NCI-H1105 treated with DMSO at 0.1 percent for 48 hours (cell line): ENCODE measurements around the gene KCNH4.
"Not testable (repeated sequence)": the region's sequence is repeated elsewhere in the genome, so short reads cannot be mapped to it uniquely, and the experiment has no call there.

ENCODE experiments used
- DNase-seq: peaks from one replicate; lab custom pipeline; 2025; lab: John Stamatoyannopoulos, UW

The KCNH4 gene

DNA sequence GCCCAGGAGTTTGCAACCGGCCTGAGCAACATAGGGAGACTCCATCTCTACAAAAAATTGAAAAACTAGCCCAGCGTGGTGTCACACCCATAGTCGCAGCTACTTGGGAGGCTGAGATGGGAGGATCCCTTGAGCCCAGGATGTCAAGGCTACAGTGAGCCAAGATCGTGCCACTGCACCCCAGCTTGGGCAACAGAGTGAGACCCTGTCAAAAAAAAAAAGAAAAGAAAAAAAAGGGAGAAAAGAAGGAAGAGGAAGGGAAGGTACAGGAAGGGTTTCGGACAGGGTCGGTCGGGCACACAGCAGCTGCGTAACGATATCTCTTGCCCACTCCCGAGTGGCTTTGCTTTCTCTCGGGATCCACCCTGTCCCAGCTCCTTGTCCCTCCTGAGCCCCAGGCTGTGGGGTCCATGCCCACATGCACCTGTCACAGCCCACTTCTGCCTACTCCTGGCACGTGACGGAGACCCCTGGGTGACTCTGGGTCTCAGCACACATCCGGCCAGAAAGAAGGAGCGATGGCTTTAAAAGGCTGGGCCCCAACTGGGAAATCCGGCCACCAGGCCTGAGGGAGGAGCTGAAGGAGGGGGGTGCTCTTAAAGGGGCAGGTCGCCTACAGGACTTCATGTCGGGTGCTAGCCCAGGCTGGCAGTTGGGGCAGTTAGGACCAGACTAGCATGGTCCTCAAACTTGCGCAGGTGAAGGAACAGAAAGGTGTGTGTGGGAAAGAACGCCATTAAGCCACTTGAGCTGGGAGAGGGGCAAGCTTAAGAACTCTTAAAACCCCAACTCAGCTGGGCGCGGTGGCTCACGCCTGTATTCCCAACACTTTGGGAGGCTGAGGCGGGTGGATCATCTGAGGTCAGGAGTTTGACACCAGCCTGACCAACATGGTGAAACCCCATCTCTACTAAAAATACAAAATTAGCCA, 13.3 kb upstream of the KCNH4 start, which contains the start of gene GHDC:
Gene GHDC, minus strand, starts transcription at position 526 of the 931 bp plus-strand sequence. CDS start 913 bp downstream, outside the sequence.
- peak; percentile 53 for DNase-seq

- DNase-seq: no peak
Observed at GRCh38 chr17:42193216-42193968, 12.4 kb upstream of the KCNH4 start.

DNA sequence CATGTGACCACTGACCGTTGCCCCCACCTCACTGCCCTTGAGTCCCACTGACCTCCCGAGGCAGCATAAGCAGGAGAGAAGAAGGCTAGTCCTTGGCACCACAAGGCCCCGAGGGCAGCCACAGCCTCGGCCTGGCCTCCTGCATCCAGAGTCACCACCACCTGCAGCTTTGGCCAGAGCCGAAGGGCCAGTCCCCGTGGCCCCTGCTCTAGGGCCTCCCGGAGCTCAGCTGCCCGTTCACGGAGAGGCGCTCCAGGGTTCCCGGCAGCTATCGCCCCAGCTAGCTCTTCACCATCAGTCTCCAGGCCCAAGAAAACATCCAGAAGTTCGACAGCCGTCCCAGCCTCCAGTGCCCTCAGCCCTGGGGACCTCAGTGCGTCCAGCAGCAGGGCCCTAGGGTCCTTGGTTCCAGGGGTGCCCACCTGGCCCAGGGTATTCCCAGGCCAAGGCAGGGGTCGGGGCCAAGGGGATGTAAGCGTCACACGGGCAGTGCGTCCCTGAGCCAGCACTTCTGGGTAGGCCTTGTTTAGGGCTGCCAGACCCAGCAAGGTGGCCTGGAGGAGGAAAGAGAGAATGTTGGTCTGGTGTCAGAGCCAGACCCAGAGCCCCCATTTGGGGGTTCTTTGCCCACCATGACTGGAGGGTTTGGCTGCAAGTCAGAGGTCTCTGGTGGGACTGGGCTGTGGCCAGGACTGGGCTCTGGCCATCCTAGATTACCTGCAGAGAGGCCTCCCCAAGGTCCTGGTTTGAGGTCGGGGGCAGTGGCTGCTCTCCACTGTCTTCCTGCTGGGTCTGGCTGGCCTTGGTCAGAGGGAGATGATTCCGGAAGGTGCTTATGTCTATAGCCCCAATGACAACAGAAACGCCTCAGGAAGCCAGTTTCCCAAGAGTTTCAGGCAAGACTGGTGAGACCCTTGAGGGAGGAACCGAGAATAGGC, 11.5 kb upstream of the KCNH4 start:
- DNase-seq: no peak

DNA sequence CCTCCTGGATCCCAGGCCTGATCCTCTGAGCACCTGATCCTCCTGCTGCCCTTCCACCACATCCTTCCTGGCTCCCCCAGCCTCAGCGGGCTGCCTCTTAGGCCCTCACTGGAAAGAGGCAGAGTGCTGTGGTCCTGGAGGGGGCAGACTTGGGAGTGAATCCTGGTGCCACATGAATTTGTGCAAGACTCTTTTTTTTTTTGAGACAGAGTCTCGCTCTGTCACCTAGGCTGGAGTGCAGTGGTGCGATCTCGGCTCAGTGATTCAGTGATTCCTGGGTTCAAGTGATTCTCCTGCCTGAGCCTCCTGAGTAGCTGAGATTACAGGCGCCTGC, 10.3 kb upstream of the KCNH4 start:
- DNase-seq: no peak

GRCh38 chr17:42190491-42191274, 9.7 kb upstream of the KCNH4 start:
- DNase-seq: no peak

DNA sequence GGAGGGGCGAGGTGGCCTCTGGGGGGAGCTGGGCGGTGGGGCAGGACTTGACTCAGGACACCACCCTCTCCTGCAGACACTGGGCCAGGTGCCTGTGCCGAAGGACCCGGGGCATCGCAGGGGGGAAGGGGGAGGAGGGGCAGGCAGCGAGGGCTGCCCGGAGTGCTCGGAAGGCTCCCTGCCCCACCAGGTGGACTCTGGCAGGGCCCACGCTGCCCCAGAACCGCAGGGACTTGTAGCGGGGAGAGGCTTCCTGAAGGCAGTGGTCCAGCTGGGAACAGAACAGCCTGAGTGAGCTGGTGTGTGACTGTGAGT, 8.7 kb upstream of the KCNH4 start:
- no peak for DNase-seq

DNA sequence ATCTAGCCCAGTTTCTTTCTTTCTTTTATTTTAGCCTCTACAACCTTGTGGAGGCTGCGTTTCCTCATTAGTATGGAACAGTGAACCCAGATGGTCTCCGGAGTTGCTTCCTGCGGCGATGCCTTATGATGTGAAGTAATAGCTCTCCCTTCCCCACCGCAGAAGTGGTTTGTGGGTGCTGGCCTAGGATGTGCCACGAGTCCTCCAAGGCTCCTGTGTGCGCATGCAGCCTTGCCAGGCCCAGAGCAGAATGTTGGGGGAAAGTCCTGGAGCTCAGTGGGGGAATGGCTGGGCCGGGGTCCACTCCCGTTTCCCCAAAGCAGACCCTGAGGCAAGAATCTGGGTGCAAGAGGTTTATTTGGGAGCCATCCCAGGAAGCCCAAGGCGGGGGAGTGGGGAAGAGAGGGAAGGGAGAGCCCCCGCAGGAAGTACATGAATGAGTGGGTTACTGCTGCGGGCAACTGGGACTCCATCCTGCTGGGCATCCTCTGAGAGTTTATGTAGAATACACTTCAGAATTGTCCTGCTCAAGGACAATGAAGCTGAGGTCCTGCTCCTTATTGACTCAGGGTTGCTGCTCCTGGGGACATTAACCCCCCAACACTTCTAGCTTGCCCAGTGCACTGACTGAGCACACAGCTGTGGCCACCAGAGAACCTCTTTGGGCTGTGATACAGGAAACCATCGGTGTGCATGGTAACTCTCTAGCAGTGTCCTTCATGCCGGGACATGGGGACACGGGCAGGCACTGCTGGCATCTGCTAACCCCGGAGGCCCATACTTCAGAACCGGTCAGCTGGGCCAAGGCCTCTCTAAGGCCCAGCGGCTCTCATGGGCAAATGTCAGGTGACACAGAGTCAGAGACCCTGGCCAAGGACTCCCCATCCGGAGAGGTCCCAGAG, 8.1 kb upstream of the KCNH4 start:
- no peak for DNase-seq

GRCh38 chr17:42187833-42188232, 6.9 kb upstream of the KCNH4 start:
- no peak for DNase-seq

- DNase-seq: not testable (repeated sequence)
Observed at GRCh38 chr17:42186191-42186590, 5.2 kb upstream of the KCNH4 start.

DNA sequence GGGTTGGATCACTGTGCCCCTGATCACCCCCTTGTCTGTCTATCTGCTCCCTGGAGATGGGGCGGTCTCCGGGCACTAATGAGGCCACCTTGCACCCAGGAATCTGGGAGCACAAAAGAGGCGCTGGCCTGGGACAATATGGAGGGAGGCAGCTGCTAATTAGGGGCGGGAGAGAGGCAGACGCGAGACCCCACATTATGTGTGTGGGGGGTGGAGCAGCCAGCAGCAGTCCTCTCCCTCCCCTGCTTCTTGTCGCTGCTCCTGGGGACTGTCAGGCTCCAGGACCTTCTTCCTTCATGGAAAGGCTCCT, 4.6 kb upstream of the KCNH4 start:
- no peak for DNase-seq

DNA sequence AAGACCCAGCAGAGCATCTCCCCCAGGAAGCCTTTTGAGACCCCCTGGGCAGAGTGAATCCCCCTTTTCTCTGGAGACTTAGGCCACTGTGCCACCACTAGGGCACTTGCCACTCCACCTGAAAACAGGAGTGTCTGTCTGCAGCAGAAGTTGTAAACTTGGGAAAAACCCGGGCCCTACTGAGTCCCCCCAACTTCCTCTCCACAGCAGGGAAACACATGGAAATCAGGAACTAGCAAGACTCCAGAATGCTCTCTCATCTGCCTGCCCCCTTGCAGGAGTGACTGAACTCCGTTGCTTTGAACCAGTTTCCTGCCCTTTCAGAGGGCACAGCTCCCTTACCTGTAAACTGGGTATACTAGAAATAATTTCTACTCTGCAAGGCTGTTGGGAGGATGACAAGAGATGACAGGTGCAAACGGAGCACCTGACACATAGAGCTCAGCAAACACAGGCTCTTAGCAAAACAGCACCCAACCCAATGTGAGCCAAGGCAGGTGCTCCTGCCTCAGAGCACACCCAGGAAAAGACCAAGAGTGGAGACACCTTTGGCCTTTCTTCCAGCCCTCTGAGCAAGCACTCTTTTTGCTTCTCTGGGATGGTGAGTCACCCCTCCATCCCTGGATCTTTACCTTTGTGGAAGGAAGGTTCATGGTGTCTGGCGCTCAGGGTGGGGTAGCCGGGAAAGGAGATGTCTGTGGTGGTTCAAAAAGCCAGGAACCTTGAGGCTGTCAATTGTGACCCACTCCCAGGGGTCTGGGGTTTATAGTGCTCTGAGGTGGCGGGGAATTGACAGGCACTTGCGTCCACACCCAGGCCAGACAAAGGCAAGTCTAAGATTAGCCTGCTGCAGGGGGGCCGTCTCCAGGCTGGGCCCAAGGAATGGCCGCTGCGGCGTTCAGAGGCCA, 4.0 kb upstream of the KCNH4 start, which contains the start of gene HCRT:
Gene HCRT, minus strand, starts transcription at position 740 of the 908 bp plus-strand sequence. Its CDS starts 87 bp downstream, at position 653.
- DNase-seq: peak; percentile 9

DNA sequence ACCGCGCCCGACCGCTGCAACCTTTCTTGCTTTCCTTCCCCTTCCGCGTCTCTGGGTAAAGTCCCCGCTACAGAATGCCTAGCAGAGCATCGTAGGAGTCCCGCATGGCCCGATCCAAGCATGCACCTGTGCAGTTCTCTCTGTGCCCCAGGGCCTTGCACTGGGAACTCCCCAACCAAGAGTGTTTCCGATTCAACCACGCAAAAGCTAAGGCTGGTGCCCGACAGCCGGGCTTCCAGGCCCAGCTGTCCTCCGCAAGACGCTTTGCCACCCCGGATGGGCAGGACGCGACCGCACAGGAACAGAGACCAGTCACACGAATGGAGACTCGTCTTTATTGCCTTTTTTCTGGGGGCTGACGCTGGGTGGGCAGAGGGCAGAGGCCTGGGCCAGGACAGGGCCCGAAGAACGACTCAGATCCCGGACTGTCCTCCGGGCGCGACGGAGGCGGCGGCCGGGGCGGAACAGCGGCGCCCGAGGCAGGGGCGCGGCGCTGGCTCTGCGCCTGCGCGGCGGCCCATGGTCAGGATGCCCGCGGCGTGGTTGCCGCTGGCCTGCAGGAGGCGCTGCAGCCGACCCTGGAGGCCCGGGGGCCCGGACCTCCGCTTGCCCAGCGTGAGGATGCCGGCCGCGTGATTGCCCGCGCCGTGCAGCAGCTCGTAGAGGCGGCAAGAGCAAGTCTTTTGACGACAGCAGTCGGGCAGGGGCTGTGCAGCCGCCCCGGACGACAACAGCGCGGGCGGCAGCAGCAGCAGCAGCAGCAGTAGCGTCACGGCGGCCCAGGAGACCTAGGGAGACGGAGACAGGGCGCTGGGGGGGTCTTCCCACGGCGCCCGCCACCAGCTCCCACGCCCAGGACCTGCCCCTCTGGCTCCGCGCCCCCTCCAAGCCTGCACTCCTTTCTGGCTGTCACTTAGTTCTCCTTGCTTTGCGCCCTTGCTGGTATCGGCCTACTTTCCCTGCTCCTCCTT, 3.1 kb upstream of the KCNH4 start:
- peak; percentile 35 for DNase-seq

DNA sequence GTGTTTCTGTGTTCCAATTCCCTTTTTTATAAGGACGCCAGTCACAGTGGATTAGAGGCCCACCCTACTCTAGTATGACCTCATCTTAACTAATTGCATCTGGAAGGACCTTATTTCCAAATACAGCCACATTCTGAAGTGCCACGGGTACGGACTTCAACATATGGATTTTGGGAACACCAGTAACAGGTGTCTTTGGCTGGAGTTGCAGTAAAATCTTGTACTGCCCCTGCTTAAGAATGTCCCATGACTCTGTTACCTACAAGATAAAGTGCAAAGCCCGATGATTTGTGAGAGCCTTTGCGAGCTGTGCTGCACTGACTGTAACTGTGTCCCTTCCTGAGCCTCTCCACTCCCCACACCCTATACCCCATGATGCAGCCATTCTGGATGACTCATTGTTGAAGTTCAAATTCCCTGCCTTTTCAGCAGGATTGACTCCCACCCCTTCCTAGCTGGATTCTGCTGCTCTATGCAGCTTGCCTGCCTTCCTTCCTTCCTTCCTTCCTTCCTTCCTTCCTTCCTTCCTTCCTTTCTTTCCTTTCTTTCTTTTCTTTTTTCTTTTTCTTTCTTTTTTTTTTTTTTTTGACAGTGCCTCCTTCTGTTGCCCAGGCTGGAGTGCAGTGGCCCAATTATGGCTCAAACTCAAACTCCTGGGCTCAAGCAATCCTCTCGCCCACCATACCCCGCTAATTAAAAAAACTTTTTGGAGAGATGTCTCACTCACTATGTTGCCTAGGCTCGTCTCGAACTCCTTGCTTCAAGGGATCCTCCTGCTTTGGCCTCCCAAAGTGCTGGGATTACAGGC, 2.2 kb upstream of the KCNH4 start:
- no peak for DNase-seq

GRCh38 chr17:42181851-42182207, 887 bp upstream of the KCNH4 start:
- no peak for DNase-seq

DNA sequence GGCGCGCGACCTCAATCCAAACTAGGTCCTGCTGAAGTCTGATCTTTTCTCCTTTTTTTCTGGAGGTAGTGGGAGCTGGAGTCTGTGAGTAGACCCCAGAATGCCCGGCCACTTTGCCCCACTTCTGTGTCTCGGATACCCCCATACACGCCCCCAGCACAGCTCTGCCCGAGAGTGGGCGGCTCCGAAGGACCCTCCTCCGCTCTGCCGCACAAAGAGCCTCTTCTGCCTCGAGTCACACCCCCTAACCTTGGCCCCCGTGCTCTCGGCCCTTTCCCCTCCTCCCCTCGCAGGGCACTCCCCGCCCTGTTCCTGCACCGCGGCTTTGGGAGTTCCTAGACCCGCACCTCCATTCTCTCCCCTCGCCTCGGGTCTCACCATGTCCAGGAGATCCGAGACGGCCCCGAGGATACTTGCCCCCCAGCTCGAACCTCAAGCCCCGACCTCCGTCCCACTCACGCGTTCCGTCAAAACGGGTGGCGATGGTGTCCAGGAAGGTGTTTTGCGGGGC, 476 bp downstream of the KCNH4 start:
- peak; percentile 16 for DNase-seq

DNA sequence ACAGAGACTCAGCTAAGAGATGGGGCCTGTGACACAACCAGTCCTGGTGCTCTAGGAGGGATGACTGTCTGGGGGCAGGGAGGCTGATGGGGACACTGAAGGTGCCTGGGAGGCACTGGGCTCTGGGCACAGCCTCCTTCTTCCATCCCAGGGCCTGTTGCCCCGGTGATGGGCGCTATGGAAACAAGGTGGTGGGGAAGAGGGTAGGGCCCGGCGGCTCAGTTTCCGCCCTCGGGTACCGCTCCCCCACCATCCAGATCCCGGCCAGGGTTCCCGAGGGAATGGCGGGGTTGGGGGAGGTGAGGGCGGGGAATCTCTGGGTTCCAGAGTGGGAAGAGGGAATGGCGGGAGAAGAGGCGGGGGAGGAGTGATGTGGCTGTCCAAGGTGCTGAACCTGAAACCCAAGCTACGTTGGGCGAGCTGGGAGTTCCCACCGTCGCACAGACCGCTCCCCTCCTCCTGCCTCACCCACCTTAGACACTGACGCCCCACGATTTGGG, 981 bp downstream of the KCNH4 start:
- DNase-seq: peak; percentile 56

DNA sequence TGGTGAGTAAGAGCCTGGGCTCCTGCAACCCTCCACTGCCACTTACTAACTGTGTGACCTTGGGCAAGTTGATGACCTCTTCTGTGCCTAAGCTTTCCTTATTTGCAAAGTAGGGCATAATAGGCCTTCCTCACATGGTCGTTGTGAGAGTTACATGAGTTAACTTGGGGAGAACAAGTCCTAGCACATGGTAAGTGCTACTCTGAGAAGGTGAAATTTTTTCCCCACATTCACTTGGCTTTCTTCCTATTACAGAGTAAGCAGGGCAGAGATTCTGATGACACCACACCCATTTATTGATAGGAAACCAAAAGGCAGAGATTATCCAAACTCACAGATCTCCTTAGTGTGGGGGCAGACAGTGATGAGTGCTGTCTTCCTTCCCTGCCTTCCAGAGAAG, 1.6 kb downstream of the KCNH4 start:
- no peak for DNase-seq
